Inflammatory macrophage treated with lipopolysaccharide for 1 hour (primary cell): Measurements from ENCODE around the gene TECPR2.
A peak's percentile ranks its signal among the peaks of the same experiment; 100 is the strongest.

Experiments
- DNase-seq, 2 donors: peaks; one replicate each; pipeline ENCODE4 v3.0.0-alpha.2; 2020 to 2022

The TECPR2 gene

GRCh38 chr14:102333390-102333789 is 29.4 kb upstream of the TECPR2 start:
- peak; percentile 28 to 56 for DNase-seq

- DNase-seq: peak; percentile 42 to 56
These were observed 28.7 kb upstream of the TECPR2 start for GRCh38 chr14:102333795-102334705.

GRCh38 chr14:102335163-102335562 is 27.6 kb upstream of the TECPR2 start:
- no peak for DNase-seq

- no peak for DNase-seq
These were observed 24.0 kb upstream of the TECPR2 start for GRCh38 chr14:102338724-102339123.

GRCh38 chr14:102341566-102341965 is 21.2 kb upstream of the TECPR2 start:
- no peak for DNase-seq

GRCh38 chr14:102342238-102342637 is 20.5 kb upstream of the TECPR2 start:
- DNase-seq: no peak

GRCh38 chr14:102344084-102344483 is 18.7 kb upstream of the TECPR2 start:
- no peak for DNase-seq

GRCh38 chr14:102344485-102344884 is 18.3 kb upstream of the TECPR2 start:
- no peak for DNase-seq

- DNase-seq: no peak
These were observed 17.5 kb upstream of the TECPR2 start for GRCh38 chr14:102345232-102345631.

GRCh38 chr14:102346645-102347044 is 16.1 kb upstream of the TECPR2 start:
- DNase-seq: no peak

- DNase-seq: no peak
These were observed 14.4 kb upstream of the TECPR2 start for GRCh38 chr14:102348376-102348775.

- no peak for DNase-seq
These were observed 11.7 kb upstream of the TECPR2 start for GRCh38 chr14:102351023-102351422.

GRCh38 chr14:102351593-102351992 is 11.1 kb upstream of the TECPR2 start:
- peak in 1 of 2 donors; percentile 35 for DNase-seq

- no peak for DNase-seq
These were observed 10.5 kb upstream of the TECPR2 start for GRCh38 chr14:102352213-102352612.

- DNase-seq: no peak
These were observed 9.6 kb upstream of the TECPR2 start for GRCh38 chr14:102353126-102353619.

- DNase-seq: no peak
These were observed 6.5 kb upstream of the TECPR2 start for GRCh38 chr14:102356280-102356679.

- DNase-seq: no peak
These were observed 3.4 kb upstream of the TECPR2 start for GRCh38 chr14:102359341-102359740.

- no peak for DNase-seq
These were observed 2.4 kb upstream of the TECPR2 start for GRCh38 chr14:102360388-102360787.

- DNase-seq: peak; percentile 61 to 70
These were observed 657 bp upstream of the TECPR2 start for GRCh38 chr14:102362084-102362483.

GRCh38 chr14:102363182-102363943 is 622 bp downstream of the TECPR2 start:
- peak; percentile 11 to 23 for DNase-seq

GRCh38 chr14:102370305-102370809 is 7.6 kb downstream of the TECPR2 start:
- DNase-seq: peak; percentile 79 to 86

- no peak for DNase-seq
These were observed 8.6 kb downstream of the TECPR2 start for GRCh38 chr14:102371361-102371760.

GRCh38 chr14:102373110-102373509 is 10.4 kb downstream of the TECPR2 start:
- DNase-seq: no peak

GRCh38 chr14:102374264-102374663 is 11.5 kb downstream of the TECPR2 start:
- DNase-seq: no peak
